PC-9 (cell line): ENCODE data around the gene ZDHHC14.

Experiments
- CTCF ChIP-seq: fragments of 200-600 bp; sonication (generic); conservative IDR thresholded peaks from 2 replicates; pipeline ENCODE4 v1.6.1; 2017; ENCODE audit warnings: mixed run types, antibody characterized with exemption, mild to moderate bottlenecking, moderate library complexity
- EZH2 ChIP-seq: fragments of 200-600 bp; sonication (generic); IDR thresholded peaks from 2 replicates; pipeline ENCODE4 v1.8.0; 2017; ENCODE audit warnings: antibody characterized with exemption, low read depth

GRCh38 chr6:157520117-157520406 is 139.1 kb downstream of the ZDHHC14 start:
- no peak for TF ChIP-seq CTCF
- TF ChIP-seq EZH2, result no peak
